ENCODE measurements around the gene PLBD2.
"Not testable (repeated sequence)": the region's sequence is repeated elsewhere in the genome, so short reads cannot be mapped to it uniquely, and the experiment has no call there.

PLBD2 gene

GRCh38 chr12:113334786-113335539 lies 23.4 kb upstream of the PLBD2 start, which contains the start of gene SLC8B1:
Gene SLC8B1 (minus strand): TSS chr12:113335109. CDS start chr12:113332878, 2,231 bp downstream.
- peak; percentile 50 for DNase-seq (ENCODE audit: low read depth)

- no peak for DNase-seq (ENCODE audit: low read depth)
Observed at GRCh38 chr12:113339540-113339939, 18.8 kb upstream of the PLBD2 start.

GRCh38 chr12:113340061-113340460 lies 18.3 kb upstream of the PLBD2 start:
- no peak for DNase-seq (ENCODE audit: low read depth)

- no peak for DNase-seq (ENCODE audit: low read depth)
Observed at GRCh38 chr12:113341535-113341934, 16.9 kb upstream of the PLBD2 start.

- DNase-seq (ENCODE audit: low read depth), result no peak
Observed at GRCh38 chr12:113345318-113345717, 13.1 kb upstream of the PLBD2 start.

- DNase-seq (ENCODE audit: low read depth), result no peak
Observed at GRCh38 chr12:113346353-113346752, 12.0 kb upstream of the PLBD2 start.

- DNase-seq (ENCODE audit: low read depth), result no peak
Observed at GRCh38 chr12:113347107-113347506, 11.3 kb upstream of the PLBD2 start.

GRCh38 chr12:113347892-113348291 lies 10.5 kb upstream of the PLBD2 start:
- no peak for DNase-seq (ENCODE audit: low read depth)

- DNase-seq (ENCODE audit: low read depth), result no peak
Observed at GRCh38 chr12:113348849-113349536, 9.4 kb upstream of the PLBD2 start.

- no peak for DNase-seq (ENCODE audit: low read depth)
Observed at GRCh38 chr12:113351089-113351488, 7.3 kb upstream of the PLBD2 start.

GRCh38 chr12:113354192-113354591 lies 4.2 kb upstream of the PLBD2 start:
- not testable (repeated sequence) for DNase-seq (ENCODE audit: low read depth)

- DNase-seq (ENCODE audit: low read depth), result no peak
Observed at GRCh38 chr12:113359133-113359938, 949 bp downstream of the PLBD2 start.

GRCh38 chr12:113359939-113360748 lies 1.8 kb downstream of the PLBD2 start:
- DNase-seq (ENCODE audit: low read depth), result peak; percentile 12

- no peak for DNase-seq (ENCODE audit: low read depth)
Observed at GRCh38 chr12:113361574-113362370, 3.4 kb downstream of the PLBD2 start.

- no peak for DNase-seq (ENCODE audit: low read depth)
Observed at GRCh38 chr12:113364698-113365097, 6.3 kb downstream of the PLBD2 start.

- DNase-seq (ENCODE audit: low read depth), result no peak
Observed at GRCh38 chr12:113365639-113366395, 7.4 kb downstream of the PLBD2 start.

GRCh38 chr12:113366827-113367226 lies 8.4 kb downstream of the PLBD2 start:
- DNase-seq (ENCODE audit: low read depth), result no peak

GRCh38 chr12:113368331-113368730 lies 9.9 kb downstream of the PLBD2 start:
- DNase-seq (ENCODE audit: low read depth), result no peak

- DNase-seq (ENCODE audit: low read depth), result no peak
Observed at GRCh38 chr12:113369391-113369985, 11.1 kb downstream of the PLBD2 start.
